H1 (cell line): Measurements from ENCODE around the gene ROR1. TPM values are rescaled to one million over a fixed set of nuclear protein-coding genes. Genes with fewer than 3 reads are reported as not detected.

Experiments
- CHD2 ChIP-seq: IDR thresholded peaks from 2 replicates; pipeline ENCODE4 v1.6.1; 2012; ENCODE audit warnings: low read length, improper control_type of control experiment
- CHD7 ChIP-seq: fragments of 300-600 bp; sonication (generic); IDR thresholded peaks from 2 replicates; pipeline ENCODE4 v1.7.1; 2012; ENCODE audit warnings: low read length, moderate library complexity, mild to moderate bottlenecking, inconsistent platforms; ENCODE audit not compliant: insufficient replicate concordance
- HDAC6 ChIP-seq: IDR thresholded peaks from one replicate; pipeline ENCODE4 v1.7.1; 2012; ENCODE audit warnings: low read depth, mild to moderate bottlenecking, inconsistent platforms, low read length, moderate library complexity
- KDM4A ChIP-seq: IDR thresholded peaks from one replicate; pipeline ENCODE4 v1.7.1; 2012; ENCODE audit warnings: low read depth, mild to moderate bottlenecking, moderate library complexity, low read length, inconsistent platforms; ENCODE audit not compliant: severe bottlenecking
- MAFK ChIP-seq: IDR thresholded peaks from 2 replicates; pipeline ENCODE4 v1.6.1; 2012; ENCODE audit warnings: low read depth, mild to moderate bottlenecking, improper control_type of control experiment, low read length
- RNF2 ChIP-seq: fragments of 200-900, 300-1000 bp; sonication (generic); IDR thresholded peaks from 2 replicates; pipeline ENCODE4 v1.7.1; 2016; ENCODE audit warnings: borderline replicate concordance, low read depth, mild to moderate bottlenecking, antibody characterized with exemption, low read length; ENCODE audit not compliant: poor library complexity, severe bottlenecking; ENCODE audit errors: missing control alignments
- SIN3A ChIP-seq, 2 experiments: IDR thresholded peaks in 1 of 2; conservative IDR thresholded peaks in 1 of 2; 2 replicates each; pipeline ENCODE4 v1.6.1; 2011 to 2012; ENCODE audit warnings: low read length in 2 of 2, improper control_type of control experiment in 1 of 2, low read depth in 1 of 2, mild to moderate bottlenecking in 1 of 2
- SP4 ChIP-seq: IDR thresholded peaks from 2 replicates; pipeline ENCODE4 v1.6.1; 2012; ENCODE audit warnings: low read length, inconsistent platforms
- polyA plus RNA-seq, 7 experiments: library from polyadenylated mRNA; depleted of rRNA in 3 of 7; stranded (reverse) in 5 of 7; unstranded in 2 of 7; fragments of >200 nt in 5 of 7; fragments of 200-250 nt in 2 of 7; gene quantifications; 1 replicate in 5 of 7; 2 replicates in 1 of 7; 4 replicates in 1 of 7; pipeline versions ENCODE4 v1.2.1 to v1.2.3, GENCODE V29; 2011 to 2013; ENCODE audit warnings: missing spikeins in 2 of 7, mixed read lengths in 2 of 7
- total RNA-seq: library from RNA; stranded (reverse); fragmentation: NEBNext Ultra II Directional; extraction: Animal tissue kit (Norgen Biotek cat#: 25700); gene quantifications from 2 replicates; pipeline ENCODE4 v1.2.1, GENCODE V29; 2021
- TF ChIP-seq, protein P1 (sequence below): IDR thresholded peaks from 2 replicates; pipeline ENCODE4 v1.6.1; 2011; ENCODE audit warnings: low read depth, mild to moderate bottlenecking, low read length; ENCODE audit not compliant: insufficient read depth

The ROR1 gene
- total and polyA plus RNA-seq, 2 of the 8 experiments (the other 6 are each of a cell fraction or from before 2014, with no cell fraction given) = 33.6 to 73.6 TPM

- TF ChIP-seq CHD7 (no peak), SIN3A (conservative IDR thresholded peaks at IDR 0.05 in 1 of 2, IDR thresholded peaks at IDR 0.05 in 1 of 2; ENCODE audit: low read depth in 1 of 2, low read length in 2 of 2) (no peak), CHD2 (no peak), KDM4A (no peak), MAFK (no peak), RNF2 (no peak), SP4 (no peak), HDAC6 (no peak)
- TF ChIP-seq, protein P1, sequence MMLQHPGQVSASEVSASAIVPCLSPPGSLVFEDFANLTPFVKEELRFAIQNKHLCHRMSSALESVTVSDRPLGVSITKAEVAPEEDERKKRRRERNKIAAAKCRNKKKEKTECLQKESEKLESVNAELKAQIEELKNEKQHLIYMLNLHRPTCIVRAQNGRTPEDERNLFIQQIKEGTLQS = no peak
Observed at GRCh38 chr1:64005801-64006200, 232.0 kb downstream of the ROR1 start (continued).
